SH-SY5Y (cell line): ENCODE results near the gene NAPB.

Experiments used
- GATA2 ChIP-seq: IDR thresholded peaks from 2 replicates; pipeline ENCODE4 v1.6.1; 2011; ENCODE audit warnings: mild to moderate bottlenecking, low read depth, low read length
- GATA3 ChIP-seq: IDR thresholded peaks from 2 replicates; pipeline ENCODE4 v1.6.1; 2011; ENCODE audit warnings: low read depth, mild to moderate bottlenecking, low read length, moderate library complexity

DNA sequence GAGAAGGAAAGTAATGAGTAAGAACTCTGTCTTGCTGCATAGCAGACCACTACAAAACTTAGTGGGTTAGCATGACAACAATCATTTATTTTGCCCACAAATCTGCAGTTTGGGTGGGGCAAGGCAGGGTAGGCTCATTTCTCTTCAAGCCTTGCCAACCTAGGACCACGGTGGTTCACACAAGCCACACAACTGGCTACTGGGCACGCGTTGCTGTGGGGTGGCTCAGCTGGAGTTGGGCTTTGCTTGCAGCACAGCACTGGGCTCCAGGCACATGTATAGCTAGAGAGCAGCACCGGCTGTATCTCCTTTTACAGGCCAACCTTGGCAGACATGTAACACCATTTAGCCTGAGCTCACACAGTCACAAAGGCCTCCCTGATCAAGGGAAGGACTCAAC is 75.3 kb downstream of the NAPB start:
- TF ChIP-seq GATA2 = no peak
- no peak for TF ChIP-seq GATA3
